Glutamatergic neuron (in vitro differentiated cells): ENCODE results near the gene MAP2K2. TPM values are rescaled to one million over a fixed set of nuclear protein-coding genes. Genes with fewer than 3 reads are reported as not detected.
A peak's percentile ranks its signal among the peaks of the same experiment; 100 is the strongest.

Experiments used
- DNase-seq: peaks from one replicate; pipeline ENCODE4 v3.0.0; 2022
- H3K27ac Mint-ChIP-seq: one replicate; pipeline ENCODE4 v1.8.0; 2020; ENCODE audit warnings: mild to moderate bottlenecking, mixed read lengths, inconsistent platforms; ENCODE audit not compliant: unreplicated experiment
- H3K27me3 Mint-ChIP-seq: one replicate; pipeline ENCODE4 v1.8.0; 2020; ENCODE audit warnings: mild to moderate bottlenecking, moderate library complexity, mixed read lengths, inconsistent platforms; ENCODE audit not compliant: unreplicated experiment
- H3K36me3 Mint-ChIP-seq: one replicate; pipeline ENCODE4 v1.8.0; 2020; ENCODE audit warnings: mild to moderate bottlenecking, mixed read lengths, inconsistent platforms; ENCODE audit not compliant: unreplicated experiment
- H3K4me1 Mint-ChIP-seq: one replicate; pipeline ENCODE4 v1.8.0; 2020; ENCODE audit warnings: mild to moderate bottlenecking, low read depth, mixed read lengths, inconsistent platforms; ENCODE audit not compliant: unreplicated experiment
- H3K4me3 Mint-ChIP-seq: one replicate; pipeline ENCODE4 v1.8.0; 2020; ENCODE audit warnings: mild to moderate bottlenecking, mixed read lengths, inconsistent platforms; ENCODE audit not compliant: unreplicated experiment
- H3K9me3 Mint-ChIP-seq: one replicate; pipeline ENCODE4 v1.8.0; 2020; ENCODE audit warnings: mild to moderate bottlenecking, moderate library complexity, mixed read lengths, inconsistent platforms; ENCODE audit not compliant: unreplicated experiment
- CTCF ChIP-seq: fragments of 200-600 bp; sonication (generic); IDR thresholded peaks from one replicate; pipeline ENCODE4 v1.5.0; 2021; ENCODE audit not compliant: partially characterized antibody, unreplicated experiment
- total RNA-seq: library from RNA; stranded (reverse); fragmentation: NEBNext Ultra II Directional; extraction: Animal tissue kit (Norgen Biotek cat#: 25700); gene quantifications from one replicate; pipeline ENCODE4 v1.2.1, GENCODE V29; 2021; ENCODE audit not compliant: unreplicated experiment

Gene MAP2K2
- total RNA-seq, 1 donor from 2014 or later, result 148 TPM

DNA sequence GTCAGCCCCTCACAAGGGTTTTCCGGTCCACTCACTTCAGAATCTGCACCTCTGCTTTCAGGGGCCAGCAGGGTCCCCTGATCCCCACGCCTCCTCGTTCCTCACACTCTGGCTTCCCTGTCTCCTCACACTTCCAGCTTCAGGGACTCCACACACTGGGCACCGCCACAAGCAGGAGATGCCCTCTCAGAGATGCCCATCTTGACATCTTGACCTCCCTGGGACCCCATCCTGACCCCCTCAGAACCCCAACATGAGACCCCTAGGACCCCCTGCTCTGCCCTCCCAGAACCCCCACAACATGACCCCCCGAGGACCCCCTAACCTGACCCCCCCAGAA, 2.7 kb downstream of the MAP2K2 start:
- H3K36me3 Mint-ChIP-seq, result no peaks in the 10 kb centered on the region
- peaks cover 3% of the 10 kb centered on the region for H3K9me3 Mint-ChIP-seq
- DNase-seq, result no peak
- H3K4me3 Mint-ChIP-seq, result no peak overlapping the region
- H3K27me3 Mint-ChIP-seq, result no peaks in the 10 kb centered on the region
- no peak overlapping the region for H3K27ac Mint-ChIP-seq
- peaks cover 4% of the 10 kb centered on the region for H3K4me1 Mint-ChIP-seq
- TF ChIP-seq CTCF, result no peak

- no peak for TF ChIP-seq CTCF
- Mint-ChIP-seq H3K9me3 (peaks cover 3% of the 10 kb centered on the region), H3K27me3 (no peaks in the 10 kb centered on the region), H3K27ac (no peak overlapping the region), H3K4me3 (no peak overlapping the region), H3K4me1 (peaks cover 4% of the 10 kb centered on the region), H3K36me3 (no peaks in the 10 kb centered on the region)
- no peak for DNase-seq
Measured at GRCh38 chr19:4120559-4121272, 3.2 kb downstream of the MAP2K2 start.

GRCh38 chr19:4119763-4120162, 4.2 kb downstream of the MAP2K2 start:
- Mint-ChIP-seq H3K9me3 (peaks cover 3% of the 10 kb centered on the region), H3K27ac (no peak overlapping the region), H3K36me3 (no peaks in the 10 kb centered on the region), H3K4me3 (no peak overlapping the region), H3K27me3 (no peaks in the 10 kb centered on the region), H3K4me1 (peaks cover 5% of the 10 kb centered on the region)
- TF ChIP-seq CTCF, result no peak
- no peak for DNase-seq

DNA sequence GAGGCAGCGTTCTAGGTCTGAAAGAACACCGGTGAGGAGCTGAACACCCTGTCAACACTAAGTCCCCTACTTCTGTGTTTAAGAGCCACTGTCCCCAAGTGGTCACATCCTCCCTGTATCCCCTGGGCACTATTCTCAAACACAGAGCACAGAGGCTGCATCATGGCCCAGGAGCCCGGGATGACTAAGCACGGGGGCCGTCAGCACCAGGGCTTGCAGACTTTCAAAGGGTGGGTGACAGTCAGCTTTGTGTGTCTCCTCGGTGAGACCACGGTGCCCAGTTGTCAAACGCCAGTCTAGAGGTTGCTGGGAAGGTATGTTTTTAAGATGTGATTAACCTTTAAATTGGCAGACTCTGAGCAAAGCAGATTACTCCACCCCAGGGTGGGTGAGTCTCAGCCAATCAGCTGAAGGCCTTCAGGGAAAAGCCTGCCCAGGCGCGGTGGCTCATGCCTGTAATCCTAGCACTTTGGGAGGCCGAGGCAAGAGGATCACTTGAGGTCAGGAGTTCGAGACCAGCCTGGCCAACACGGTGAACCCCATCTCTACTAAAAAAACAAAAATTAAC, 8.0 kb downstream of the MAP2K2 start:
- Mint-ChIP-seq H3K4me3 (no peak overlapping the region), H3K27me3 (peaks cover 10% of the 10 kb centered on the region), H3K36me3 (peaks cover 5% of the 10 kb centered on the region), H3K4me1 (peaks cover 2% of the 10 kb centered on the region), H3K9me3 (peaks cover 9% of the 10 kb centered on the region), H3K27ac (peak overlapping the region; percentile 33)
- TF ChIP-seq CTCF, result no peak
- no peak for DNase-seq

GRCh38 chr19:4115050-4115817, 8.7 kb downstream of the MAP2K2 start:
- Mint-ChIP-seq H3K4me3 (no peak overlapping the region), H3K4me1 (peaks cover 2% of the 10 kb centered on the region), H3K36me3 (peaks cover 5% of the 10 kb centered on the region), H3K27me3 (peaks cover 10% of the 10 kb centered on the region), H3K9me3 (peaks cover 9% of the 10 kb centered on the region), H3K27ac (no peak overlapping the region)
- DNase-seq, result peak; percentile 35
- TF ChIP-seq CTCF, result no peak
